Germinal center (tissue), 1 donor: Measurements from ENCODE around the gene CSTF2.
"Not testable (repeated sequence)": the region's sequence is repeated elsewhere in the genome, so short reads cannot be mapped to it uniquely, and the experiment has no call there.

ENCODE experiments used
- DNase-seq: peaks from one replicate; pipeline ENCODE4 v3.0.0; 2012; ENCODE audit warnings: mixed read lengths, low spot score

Gene CSTF2

GRCh38 chrX:100819837-100820666, at the start of gene CSTF2:
Gene CSTF2 (plus strand): TSS chrX:100820391. CDS start chrX:100820417, 26 bp downstream.
- DNase-seq, result peak; percentile 78

- not testable (repeated sequence) for DNase-seq
Measured at GRCh38 chrX:100796371-100796770, 23.8 kb upstream of the CSTF2 start.

GRCh38 chrX:100797359-100797758, 22.8 kb upstream of the CSTF2 start:
- no peak for DNase-seq

- no peak for DNase-seq
Measured at GRCh38 chrX:100798484-100799214, 21.5 kb upstream of the CSTF2 start.

GRCh38 chrX:100802843-100803242, 17.3 kb upstream of the CSTF2 start:
- DNase-seq, result no peak

- DNase-seq, result no peak
Measured at GRCh38 chrX:100804780-100805179, 15.4 kb upstream of the CSTF2 start.

GRCh38 chrX:100808265-100808664, 11.9 kb upstream of the CSTF2 start:
- DNase-seq, result not testable (repeated sequence)

- DNase-seq, result no peak
Measured at GRCh38 chrX:100812216-100813158, 7.7 kb upstream of the CSTF2 start.

GRCh38 chrX:100817340-100817739, 2.9 kb upstream of the CSTF2 start:
- DNase-seq, result no peak

- no peak for DNase-seq
Measured at GRCh38 chrX:100819534-100819836, 706 bp upstream of the CSTF2 start.

GRCh38 chrX:100829730-100830129, 9.5 kb downstream of the CSTF2 start:
- no peak for DNase-seq

- DNase-seq, result no peak
Measured at GRCh38 chrX:100830143-100830542, 10.0 kb downstream of the CSTF2 start.

GRCh38 chrX:100830547-100830946, 10.4 kb downstream of the CSTF2 start:
- DNase-seq, result no peak

GRCh38 chrX:100831219-100831946, 11.2 kb downstream of the CSTF2 start:
- DNase-seq, result no peak

- DNase-seq, result no peak
Measured at GRCh38 chrX:100850317-100850716, 30.1 kb downstream of the CSTF2 start.

- no peak for DNase-seq
Measured at GRCh38 chrX:100852810-100853209, 32.6 kb downstream of the CSTF2 start.

GRCh38 chrX:100863326-100863864, 43.2 kb downstream of the CSTF2 start:
- DNase-seq, result no peak

GRCh38 chrX:100864657-100865391, 44.6 kb downstream of the CSTF2 start:
- no peak for DNase-seq

- no peak for DNase-seq
Measured at GRCh38 chrX:100868273-100868672, 48.1 kb downstream of the CSTF2 start.

GRCh38 chrX:100870527-100870926, 50.3 kb downstream of the CSTF2 start:
- DNase-seq, result no peak
